Medulla oblongata (tissue), 1 donor: ENCODE measurements around the gene KIF3C.
"Not testable (repeated sequence)": the region's sequence is repeated elsewhere in the genome, so short reads cannot be mapped to it uniquely, and the experiment has no call there.

Experiments used
- DNase-seq: peaks from one replicate; pipeline ENCODE4 v3.0.0-alpha.2; 2015; ENCODE audit errors: extremely low spot score

KIF3C gene

DNA sequence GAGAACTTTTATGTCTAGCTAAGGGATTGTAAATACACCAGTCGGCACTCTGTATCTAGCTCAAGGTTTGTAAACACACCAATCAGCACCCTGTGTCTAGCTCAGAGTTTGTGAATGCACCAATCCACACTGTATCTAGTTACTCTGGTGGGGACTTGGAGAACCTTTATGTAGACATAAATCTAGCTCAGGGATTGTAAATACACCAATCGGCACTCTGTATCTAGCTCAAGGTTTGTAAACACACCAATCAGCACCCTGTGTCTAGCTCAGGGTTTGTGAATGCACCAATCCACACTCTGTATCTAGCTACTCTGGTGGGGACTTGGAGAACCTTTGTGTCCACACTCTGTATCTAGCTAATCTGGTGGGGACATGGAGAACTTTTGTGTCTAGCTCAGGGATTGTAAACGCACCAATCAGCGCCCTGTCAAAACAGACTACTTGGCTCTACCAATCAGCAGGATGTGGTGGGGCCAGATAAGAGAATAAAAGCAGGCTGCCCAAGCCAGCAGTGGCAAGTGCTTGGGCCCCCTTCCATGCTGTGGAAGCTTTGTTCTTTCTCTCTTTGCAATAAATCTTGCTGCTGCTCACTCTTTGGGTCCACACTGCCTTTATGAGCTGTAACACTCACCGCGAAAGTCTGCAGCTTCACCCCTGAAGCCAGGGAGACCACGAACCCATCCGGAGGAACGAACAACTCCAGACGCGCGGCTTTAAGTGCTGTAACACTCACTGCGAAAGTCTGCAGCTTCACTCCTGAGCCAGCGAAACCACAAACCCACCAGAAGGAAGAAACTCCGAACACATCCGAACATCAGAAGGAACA is 66.1 kb downstream of the KIF3C start:
- DNase-seq = not testable (repeated sequence)

DNA sequence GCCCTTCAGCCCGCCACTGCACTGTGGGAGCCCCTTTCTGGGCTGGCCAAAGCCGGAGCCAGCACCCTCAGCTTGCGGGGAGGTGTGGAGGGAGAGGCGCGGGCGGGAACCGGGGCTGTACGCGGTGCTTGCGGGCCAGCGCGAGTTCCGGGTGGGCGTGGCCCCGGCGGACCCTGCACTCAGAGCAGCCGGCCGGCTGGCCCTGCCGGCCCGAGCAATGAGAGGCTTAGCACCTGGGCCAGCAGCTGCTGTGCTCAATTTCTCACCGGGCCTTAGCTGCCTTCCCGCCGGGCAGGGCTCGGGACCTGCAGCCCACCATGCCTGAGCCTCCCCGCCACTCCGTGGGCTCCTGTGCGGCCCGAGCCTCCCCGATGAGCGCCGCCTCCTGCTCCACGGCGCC is 66.9 kb downstream of the KIF3C start:
- DNase-seq = not testable (repeated sequence)

DNA sequence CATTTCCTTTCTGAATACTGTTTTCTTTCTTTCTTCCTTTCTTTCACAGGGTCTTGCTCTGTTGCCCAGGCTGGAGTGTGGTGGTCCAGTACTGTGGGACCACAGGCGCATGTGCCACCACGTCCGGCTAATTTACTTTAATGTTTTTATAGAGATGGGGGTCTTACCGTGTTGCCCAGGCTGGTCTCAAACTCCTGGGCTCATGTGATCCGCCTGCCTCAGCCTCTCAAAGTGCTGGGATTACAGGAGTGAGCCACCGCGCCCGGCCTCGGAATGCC is 68.7 kb downstream of the KIF3C start:
- not testable (repeated sequence) for DNase-seq

DNA sequence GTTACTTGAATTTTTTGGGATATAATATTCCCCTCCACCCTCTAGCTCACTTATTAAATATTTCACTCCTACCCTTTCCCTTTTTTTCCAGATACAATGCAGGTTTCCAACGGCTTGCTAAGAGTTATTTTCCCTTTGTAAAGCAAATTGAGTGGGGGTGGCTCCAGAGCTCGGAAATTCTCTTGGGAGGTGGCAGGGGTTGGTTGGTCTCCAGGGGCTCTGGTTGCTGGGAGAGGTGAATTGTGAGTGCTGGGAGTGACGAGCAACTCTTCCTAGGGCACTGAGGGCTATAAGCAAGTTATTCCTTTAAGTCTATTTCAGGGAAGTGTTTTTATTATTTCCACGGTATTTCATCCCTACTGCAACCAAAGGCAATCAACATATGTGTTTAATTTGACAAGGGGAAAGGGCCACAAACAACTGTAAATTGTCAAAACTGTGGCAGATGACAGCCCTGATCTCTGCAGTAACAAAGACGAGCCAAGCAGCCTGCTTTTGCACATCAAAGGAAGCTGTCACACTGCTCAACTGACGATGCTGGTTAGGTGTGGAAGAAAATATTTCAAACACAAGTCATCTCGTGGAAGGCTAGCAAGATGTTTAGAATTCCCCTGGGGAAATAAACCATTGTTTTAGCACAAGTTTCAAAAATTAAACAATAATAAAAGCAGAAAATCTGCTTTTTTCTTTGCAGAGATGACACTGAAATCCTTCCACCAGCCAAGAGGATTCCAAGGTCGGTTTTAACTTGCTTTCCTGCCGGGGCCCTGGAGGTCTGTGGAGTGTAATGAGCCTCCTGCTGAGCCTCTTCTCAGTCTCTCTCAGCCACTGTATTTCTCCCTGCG is 69.2 kb downstream of the KIF3C start:
- no peak for DNase-seq

DNA sequence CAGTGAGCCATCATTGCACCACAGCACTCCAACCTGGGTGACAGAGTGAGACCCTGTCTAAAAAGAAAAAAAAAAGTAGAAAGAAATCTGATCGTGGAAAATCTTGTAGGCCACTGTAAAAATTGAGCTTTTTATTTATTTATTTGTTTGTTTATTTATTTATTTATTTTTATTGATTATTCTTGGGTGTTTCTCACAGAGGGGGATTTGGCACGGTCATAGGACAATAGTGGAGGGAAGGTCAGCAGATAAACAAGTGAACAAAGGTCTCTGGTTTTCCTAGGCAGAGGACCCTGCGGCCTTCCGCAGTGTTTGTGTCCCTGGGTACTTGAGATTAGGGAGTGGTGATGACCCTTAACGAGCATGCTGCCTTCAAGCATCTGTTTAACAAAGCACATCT is 72.7 kb downstream of the KIF3C start:
- not testable (repeated sequence) for DNase-seq

DNA sequence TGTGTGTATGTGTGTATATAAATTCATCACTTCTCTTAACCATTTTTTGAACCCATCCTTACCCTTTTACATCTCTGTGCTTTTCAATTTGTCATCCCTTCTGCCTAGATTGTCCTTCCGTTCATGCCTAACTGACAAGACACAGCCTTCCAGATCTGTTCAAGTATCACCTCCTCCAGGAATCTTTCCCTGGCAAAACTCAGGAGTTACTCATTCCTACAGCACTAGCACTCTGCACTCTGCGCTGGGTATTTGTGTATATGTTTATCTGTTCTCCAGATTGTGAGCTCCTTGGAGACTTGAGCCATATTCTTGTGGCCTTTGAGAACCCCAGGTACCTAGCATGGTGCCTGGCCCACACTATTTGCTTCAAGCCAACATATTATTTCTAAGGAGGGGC is 77.2 kb downstream of the KIF3C start:
- no peak for DNase-seq

DNA sequence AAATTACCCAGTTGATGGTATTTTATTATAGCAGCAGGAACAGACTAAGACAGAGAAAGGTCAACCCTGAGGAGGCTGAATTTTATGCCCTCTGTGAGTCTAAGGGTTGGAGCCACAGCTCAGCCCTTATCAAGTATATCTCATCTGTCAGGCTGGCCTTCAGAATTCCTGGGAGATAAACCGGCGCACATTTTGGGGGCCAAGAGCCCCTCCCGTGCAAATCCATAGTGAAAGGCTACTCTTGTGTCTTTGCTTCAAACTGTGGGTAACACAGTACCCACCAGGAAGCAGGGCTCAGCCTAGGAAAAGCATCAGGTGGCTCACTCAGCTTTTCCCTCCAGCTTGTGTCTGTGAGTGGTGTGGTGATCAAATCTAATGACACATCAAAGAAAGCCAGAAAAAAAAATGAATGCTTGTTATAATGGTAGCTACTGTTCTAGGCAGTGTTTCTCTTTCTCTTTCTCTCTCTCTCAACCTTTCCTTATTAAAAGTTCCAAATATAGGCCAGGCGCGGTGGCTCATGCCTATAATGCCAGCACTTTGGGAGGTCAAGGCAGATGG is 79.0 kb downstream of the KIF3C start:
- no peak for DNase-seq

DNA sequence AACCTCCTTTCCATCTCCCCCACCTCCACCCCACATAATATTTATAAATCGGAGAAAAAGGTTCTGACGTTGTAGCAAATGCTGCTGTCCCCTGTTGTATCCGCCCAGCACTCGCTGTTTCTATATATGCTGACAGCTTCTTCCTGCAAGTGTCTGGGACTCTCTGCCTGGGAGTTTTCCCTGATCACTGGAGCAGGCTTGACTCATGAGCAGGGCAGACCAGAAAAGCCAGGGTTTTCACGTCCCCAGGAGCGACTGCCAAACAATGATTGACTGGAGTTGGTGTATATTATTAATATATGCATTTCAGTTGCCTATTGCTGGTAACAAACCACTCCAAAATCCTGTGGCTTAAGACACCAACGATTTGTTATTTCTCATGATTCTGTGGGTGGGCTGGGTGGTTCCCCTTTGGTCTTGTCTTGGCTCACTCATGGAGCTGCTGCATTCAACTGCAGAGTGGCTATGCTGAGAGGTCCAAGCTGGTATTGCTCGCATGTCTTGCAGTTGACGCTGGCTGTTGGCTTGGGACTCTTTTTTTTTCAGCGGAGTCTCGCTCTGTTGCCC is 82.8 kb downstream of the KIF3C start:
- no peak for DNase-seq

DNA sequence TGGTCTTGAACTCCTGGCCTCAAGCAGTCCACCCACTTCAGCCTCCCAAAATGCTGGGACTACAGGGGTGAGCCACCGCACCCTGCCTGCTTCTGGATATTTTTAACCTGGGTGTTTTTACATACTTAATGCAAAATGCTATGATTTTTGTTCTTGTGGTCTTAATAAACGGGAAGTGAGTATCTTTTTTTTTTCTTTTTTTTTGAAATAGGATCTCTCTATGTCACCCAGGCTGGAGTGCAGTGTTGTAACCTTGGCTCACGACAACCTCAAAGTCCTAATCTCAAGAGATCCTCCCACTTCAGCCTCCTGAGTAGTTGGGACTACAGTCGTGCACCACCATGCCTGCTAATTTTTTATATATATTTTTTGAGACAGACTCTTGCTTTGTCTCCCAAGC is 84.8 kb downstream of the KIF3C start:
- DNase-seq = no peak

DNA sequence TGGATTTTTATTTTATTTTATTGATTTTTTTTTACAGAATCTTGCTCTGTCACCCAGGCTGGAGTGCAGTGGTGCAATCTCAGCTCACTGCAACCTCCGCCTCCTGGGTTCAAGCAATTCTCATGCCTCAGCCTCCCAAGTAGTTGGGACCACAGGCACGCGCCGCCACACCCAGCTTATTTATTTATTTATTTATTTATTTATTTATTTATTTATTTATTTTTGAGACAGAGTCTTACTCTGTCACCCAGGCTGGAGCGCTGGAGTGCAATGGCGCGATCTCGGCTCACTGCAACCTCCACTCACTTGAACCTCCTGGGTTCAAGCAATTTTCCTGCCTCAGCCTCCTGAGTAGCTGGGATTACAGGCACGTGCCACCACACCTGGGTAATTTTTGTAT is 86.0 kb downstream of the KIF3C start:
- DNase-seq = not testable (repeated sequence)

DNA sequence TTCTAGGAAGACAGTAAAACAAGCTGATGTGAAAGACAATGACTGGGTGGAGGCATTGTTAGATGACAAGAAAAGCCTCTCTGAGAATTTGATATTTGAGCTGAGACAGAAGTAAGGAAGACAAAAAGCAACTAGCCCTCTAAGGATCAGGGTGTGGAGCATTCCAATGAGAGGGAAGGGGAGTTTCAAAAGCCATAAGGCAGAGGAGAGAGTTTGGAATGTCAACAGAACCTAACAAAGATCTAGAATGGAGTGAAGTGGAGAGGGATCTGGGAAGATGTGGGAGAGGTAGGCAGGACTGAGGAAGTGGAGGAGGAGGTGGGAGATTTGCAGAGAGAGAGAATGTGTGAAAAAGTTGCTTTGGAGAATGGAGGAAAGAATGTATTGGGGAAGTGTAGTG is 86.7 kb downstream of the KIF3C start:
- DNase-seq = no peak

DNA sequence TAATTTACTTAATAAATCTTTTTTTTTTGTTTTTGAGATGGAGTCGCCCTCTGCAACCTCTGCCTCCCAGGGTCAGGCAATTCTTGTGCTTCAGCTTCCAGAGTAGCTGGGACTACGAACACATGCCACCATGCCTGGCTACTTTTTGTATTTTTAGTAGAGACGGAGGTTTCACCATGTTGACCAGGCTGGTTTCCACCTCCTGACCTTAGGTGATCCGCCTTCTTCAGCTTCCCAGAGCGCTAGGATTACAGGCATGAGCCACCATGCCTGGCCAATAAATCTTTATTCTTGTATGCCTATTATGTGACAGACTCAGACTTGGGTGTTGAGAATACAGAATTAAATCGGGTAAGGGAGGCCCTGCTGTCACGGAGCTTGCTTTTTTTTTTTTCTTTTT is 87.3 kb downstream of the KIF3C start:
- DNase-seq = no peak

DNA sequence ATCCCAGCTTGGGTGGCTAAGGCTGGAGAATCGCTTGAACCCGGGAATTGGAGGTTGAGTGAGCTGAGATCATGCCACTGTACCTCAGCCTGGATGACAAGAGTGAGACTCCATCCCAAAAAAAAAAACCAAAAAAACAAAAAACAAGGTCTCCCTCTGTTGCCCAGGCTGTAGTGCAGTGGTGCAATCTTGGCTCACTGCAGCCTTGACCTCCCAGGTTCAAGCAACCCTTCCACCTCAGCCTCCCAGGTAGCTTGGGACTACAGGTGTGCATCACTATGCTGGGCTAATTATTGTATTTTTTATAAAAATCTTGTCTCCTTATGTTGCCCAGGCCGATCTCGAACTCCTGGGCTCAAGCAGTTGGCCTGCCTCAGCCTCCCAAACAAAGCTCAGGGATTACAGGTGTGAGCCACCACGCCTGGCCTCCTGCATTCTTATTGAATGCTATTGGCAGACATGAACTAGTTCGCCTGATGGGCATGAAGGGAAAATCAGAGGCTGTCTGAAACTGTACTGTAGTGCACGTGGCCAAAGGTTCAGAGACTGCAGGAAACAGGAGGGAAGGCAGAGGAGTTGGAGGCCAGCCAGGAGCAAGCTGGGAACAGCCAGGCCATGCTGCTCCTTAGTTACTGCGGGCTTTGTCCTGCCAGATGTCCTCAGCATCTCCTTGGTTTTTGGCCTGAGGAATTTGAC is 88.0 kb downstream of the KIF3C start:
- peak; percentile 73 for DNase-seq

DNA sequence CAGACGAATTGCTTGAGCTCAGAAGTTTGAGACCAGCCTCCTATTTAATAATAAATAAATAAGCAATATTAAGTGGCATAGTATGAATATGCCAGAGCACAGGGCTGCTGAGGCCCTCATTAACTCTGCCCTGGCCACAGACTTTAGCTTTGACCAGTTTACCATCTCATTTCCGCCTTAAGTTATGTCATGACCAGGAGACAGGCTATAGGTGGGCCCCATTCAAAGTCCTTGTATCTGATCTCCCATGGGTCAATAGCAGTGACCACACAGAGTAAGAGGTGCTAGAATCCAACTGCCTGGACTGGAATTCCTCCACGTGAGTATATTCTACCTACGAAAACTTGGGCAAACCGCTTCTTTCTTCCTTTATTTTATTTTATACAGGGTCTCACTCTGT is 90.6 kb downstream of the KIF3C start:
- DNase-seq = no peak

DNA sequence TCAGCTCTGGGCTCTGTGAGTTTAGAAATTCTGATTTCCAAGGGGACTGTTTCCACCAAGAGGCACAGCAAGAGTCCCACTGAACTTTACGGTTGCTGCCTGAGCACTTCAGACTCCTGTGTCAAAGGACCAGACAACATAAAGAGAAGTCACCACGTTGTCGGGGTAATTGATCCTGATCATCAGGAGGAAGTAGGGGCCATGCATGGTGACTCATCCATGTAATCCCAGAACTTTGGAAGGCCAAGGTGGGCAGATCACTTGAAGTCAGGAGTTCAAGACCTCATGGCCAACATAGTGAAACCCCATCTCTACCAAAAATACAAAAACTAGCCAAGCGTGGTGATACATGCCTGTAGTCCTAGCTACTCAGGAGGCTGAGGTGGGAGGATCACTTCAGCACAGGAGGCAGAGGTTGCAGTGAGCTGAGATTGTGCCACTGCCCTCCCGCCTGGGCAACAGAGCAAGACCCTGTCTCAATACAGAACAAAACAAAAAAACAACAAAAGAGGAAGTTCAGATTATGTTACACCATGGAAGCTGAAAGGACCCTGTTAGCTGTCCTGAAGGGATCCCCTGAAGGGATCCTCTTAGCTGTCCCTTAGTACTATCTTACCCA is 94.6 kb downstream of the KIF3C start:
- no peak for DNase-seq

DNA sequence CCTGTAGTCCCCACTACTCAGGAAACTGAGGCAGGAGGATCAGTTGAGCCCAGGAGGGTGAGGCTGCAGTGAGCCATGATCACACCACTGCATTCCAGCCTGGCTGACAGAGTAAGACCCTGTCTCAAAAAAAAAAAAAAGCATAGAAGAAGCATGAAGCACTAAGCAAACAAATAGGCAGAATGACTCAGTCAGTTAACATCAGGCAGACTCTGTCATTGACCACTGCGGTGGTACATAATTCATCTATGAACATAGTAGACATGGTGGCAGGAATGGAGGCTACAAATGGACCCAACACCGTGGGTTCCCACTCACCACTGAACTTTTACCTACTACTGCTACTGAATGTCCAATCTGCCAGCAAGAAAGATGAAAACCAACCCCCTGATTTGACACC is 96.4 kb downstream of the KIF3C start:
- no peak for DNase-seq

DNA sequence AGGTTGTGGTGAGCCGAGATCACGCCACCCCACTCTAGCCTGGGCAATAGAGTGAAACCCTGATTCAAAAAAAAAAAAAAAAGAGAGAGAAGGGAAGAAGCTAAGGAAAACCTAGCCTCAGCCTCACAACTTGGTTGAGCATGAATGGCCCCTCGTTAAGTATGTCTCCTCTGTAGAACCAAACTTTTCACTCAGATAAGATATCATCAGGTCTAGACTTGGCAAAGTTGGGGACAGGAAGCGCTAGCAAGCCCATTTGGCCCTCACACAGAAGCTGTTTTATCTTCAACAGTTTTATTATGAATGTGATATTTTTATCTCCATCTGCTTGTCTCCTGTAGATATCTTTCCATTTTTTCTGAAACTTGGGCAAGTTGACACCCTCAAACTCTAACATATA is 100.5 kb downstream of the KIF3C start:
- DNase-seq = no peak

DNA sequence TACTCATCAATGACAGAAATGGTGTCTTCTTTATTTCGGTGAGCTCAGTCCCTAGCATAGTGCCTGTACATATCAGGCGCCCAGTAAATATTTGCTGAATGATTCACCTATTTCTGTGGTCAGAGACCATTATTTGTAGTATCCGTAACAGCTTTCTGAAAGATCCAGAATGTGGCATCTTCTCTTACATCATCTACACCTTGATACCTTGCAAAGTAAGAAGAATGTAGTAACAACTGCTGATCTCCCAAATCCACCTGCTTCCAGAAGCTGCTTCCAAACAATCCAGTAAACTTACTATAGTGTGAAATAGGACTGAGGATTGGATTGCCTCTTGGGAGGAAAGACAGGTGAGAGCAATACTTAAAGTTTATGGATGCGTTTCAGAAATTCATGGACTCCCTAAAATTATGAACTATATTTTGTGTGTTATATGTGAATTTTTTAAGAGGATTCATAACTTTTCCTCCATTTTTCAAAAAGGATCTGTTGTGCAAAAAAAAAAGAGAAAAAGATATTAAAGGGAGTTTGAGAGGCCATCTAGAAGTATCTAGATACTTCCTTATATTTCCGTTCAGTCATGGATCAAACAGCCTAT is 103.1 kb downstream of the KIF3C start:
- peak; percentile 7 for DNase-seq

DNA sequence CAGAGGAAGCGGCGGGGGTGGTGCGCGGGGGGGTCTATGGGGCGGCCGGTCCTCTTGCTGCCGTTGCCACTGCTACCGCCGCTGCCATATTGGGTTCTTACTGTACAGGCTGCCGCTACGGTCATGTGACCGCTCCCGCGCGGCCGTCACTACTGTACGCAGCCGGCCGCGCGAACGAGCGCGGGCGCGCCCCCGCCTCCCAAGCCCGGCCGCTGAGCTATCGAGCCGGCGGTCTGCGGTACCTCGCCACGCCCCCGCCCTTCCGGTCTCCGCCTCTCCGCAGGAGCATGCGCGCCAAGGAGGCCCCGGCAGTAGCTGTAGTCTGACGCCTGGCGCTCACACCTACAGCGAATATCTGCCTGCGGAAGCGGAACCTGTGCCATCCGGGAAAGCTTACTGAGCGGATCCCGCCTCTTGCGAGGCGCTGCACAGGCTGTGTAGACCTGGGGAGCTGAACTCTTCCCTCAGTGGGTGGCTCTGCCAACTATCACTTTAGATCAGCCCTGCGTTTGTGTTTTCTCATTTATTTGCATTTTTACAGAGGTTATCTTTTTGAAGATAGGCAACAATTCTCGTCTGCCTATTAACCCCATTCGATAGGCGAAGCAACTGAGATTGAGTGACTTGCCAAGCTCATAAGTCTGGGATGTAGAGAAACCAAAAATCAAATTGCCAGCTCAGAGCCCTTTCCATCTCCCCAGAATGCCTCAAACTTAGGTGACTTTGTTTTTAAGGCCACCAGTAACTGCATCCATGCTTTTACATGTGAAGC is 103.8 kb downstream of the KIF3C start, which contains the start of gene ASXL2:
ASXL2 (minus strand) TSS at position 127 of the 772 bp plus-strand sequence. CDS start 265 bp downstream, outside the sequence.
- peak; percentile 96 for DNase-seq
